Colonic mucosa (tissue), 4 donors: ENCODE measurements around the gene IKBIP. TPM values are rescaled to one million over a fixed set of nuclear protein-coding genes. Genes with fewer than 3 reads are reported as not detected.

Experiments
- DNase-seq: peaks from one replicate; pipeline ENCODE4 v3.0.0-alpha.2; 2020
- H3K27ac ChIP-seq: fragments of 200-600 bp; one replicate; pipeline ENCODE4 v1.8.0; 2021
- H3K27me3 ChIP-seq: fragments of 200-600 bp; one replicate; pipeline ENCODE4 v1.8.0; 2021
- H3K36me3 ChIP-seq: fragments of 200-600 bp; one replicate; pipeline ENCODE4 v1.8.0; 2021
- H3K4me1 ChIP-seq: fragments of 200-600 bp; one replicate; pipeline ENCODE4 v1.8.0; 2021; ENCODE audit warnings: mild to moderate bottlenecking
- H3K4me3 ChIP-seq: fragments of 200-600 bp; one replicate; pipeline ENCODE4 v1.8.0; 2021
- H3K9ac ChIP-seq, 2 donors: one replicate each; pipeline ENCODE4 v1.7.0; 2013; ENCODE audit warnings: control low read depth in 2 of 2, low read depth in 2 of 2, low read length in 2 of 2
- H3K9me3 ChIP-seq: fragments of 200-600 bp; one replicate; pipeline ENCODE4 v1.8.0; 2021
- CTCF ChIP-seq: fragments of 200-600 bp; IDR thresholded peaks from one replicate; pipeline ENCODE4 v1.8.0; 2022; ENCODE audit warnings: antibody characterized with exemption, mild to moderate bottlenecking
- intact Hi-C: fragments of 100-400 bp; cut with DNase I; formaldehyde crosslinking; loops from one replicate; pipeline ENCODE4 v1.14.1; 2022
- total RNA-seq, 2 donors: library from RNA; stranded (reverse); fragmentation: NEBNext Ultra II Directional in 1 of 2; extraction: Animal tissue kit (Norgen Biotek cat#: 25700) in 1 of 2; gene quantifications; one replicate each; pipeline ENCODE4 v1.2.1, GENCODE V29; 2021
- donor health status: healthy.
- donor health status: DM: no; HTN: no; CAD: no.
- donor health status: DM: no; HTN: no; CAD: no.

IKBIP gene
- 1 to 10 TPM; 5.0 to 6.8 TPM for total RNA-seq

- intact Hi-C loops = loop anchor here (5.0 kb wide), 1 partner anchor 78 kb away; no protein-coding TSS in a partner anchor
- no peaks in the 10 kb centered on the region for H3K27me3 ChIP-seq
- peak; percentile 98 for DNase-seq
- H3K9me3 ChIP-seq = no peaks in the 10 kb centered on the region
- no peaks in the 10 kb centered on the region for H3K36me3 ChIP-seq
- H3K27ac ChIP-seq = peak within 1 kb of the TSS; percentile 99
- H3K4me1 ChIP-seq = no peaks in the 10 kb centered on the region
- no peak for TF ChIP-seq CTCF
- peak within 1 kb of the TSS; percentile 98 for H3K9ac ChIP-seq
- H3K4me3 ChIP-seq = peak within 1 kb of the TSS; percentile 98
These were observed at the start of gene IKBIP, which contains the start of gene APAF1 for GRCh38 chr12:98644712-98645571. Gene IKBIP (minus strand): TSS chr12:98644788. CDS start chr12:98644701, 87 bp downstream. Gene APAF1 (plus strand): TSS chr12:98645290. CDS start chr12:98648360, 3,070 bp downstream.

GRCh38 chr12:98691351-98691750 is 46.8 kb upstream of the IKBIP start:
- peaks cover 5% of the 10 kb centered on the region for H3K36me3 ChIP-seq
- intact Hi-C loops = no loop called here
- DNase-seq = no peak
- no peaks in the 10 kb centered on the region for H3K27me3 ChIP-seq
- H3K4me1 ChIP-seq = no peaks in the 10 kb centered on the region
- H3K27ac ChIP-seq = no peak overlapping the region
- TF ChIP-seq CTCF = no peak
- no peak overlapping the region for H3K4me3 ChIP-seq
- no peak overlapping the region for H3K9ac ChIP-seq
- no peaks in the 10 kb centered on the region for H3K9me3 ChIP-seq

GRCh38 chr12:98686603-98687002 is 42.0 kb upstream of the IKBIP start:
- Histone ChIP-seq H3K4me3 (no peak overlapping the region), H3K4me1 (no peaks in the 10 kb centered on the region), H3K27me3 (no peaks in the 10 kb centered on the region), H3K27ac (no peak overlapping the region), H3K9ac (no peak overlapping the region), H3K36me3 (peaks cover 11% of the 10 kb centered on the region), H3K9me3 (no peaks in the 10 kb centered on the region)
- intact Hi-C loops = no loop called here
- no peak for DNase-seq
- TF ChIP-seq CTCF = no peak

- no peak overlapping the region for H3K9ac ChIP-seq
- intact Hi-C loops = no loop called here
- no peaks in the 10 kb centered on the region for H3K27me3 ChIP-seq
- no peak overlapping the region for H3K27ac ChIP-seq
- H3K9me3 ChIP-seq = no peaks in the 10 kb centered on the region
- no peaks in the 10 kb centered on the region for H3K4me1 ChIP-seq
- no peak for TF ChIP-seq CTCF
- no peak for DNase-seq
- H3K36me3 ChIP-seq = peaks cover 11% of the 10 kb centered on the region
- H3K4me3 ChIP-seq = no peak overlapping the region
These were observed 39.6 kb upstream of the IKBIP start for GRCh38 chr12:98684199-98684598.

GRCh38 chr12:98679611-98680005 is 35.0 kb upstream of the IKBIP start:
- no peaks in the 10 kb centered on the region for H3K9me3 ChIP-seq
- H3K36me3 ChIP-seq = peaks cover 5% of the 10 kb centered on the region
- no peak for TF ChIP-seq CTCF
- no peak overlapping the region for H3K9ac ChIP-seq
- H3K4me1 ChIP-seq = no peaks in the 10 kb centered on the region
- intact Hi-C loops = no loop called here
- H3K4me3 ChIP-seq = no peak overlapping the region
- DNase-seq = no peak
- H3K27ac ChIP-seq = peak overlapping the region; percentile 34
- H3K27me3 ChIP-seq = no peaks in the 10 kb centered on the region
